Measurements from ENCODE around the gene DDRGK1. TPM values are rescaled to one million over a fixed set of nuclear protein-coding genes. Genes with fewer than 3 reads are reported as not detected.

DDRGK1 gene
- total and polyA plus RNA-seq, 2 of the 4 experiments (the other 2 are of a cell fraction): 12.2 to 29.6 TPM

- H4K91ac ChIP-seq (ENCODE audit: insufficient read depth, low read depth, low read length): no peak overlapping the region
- in situ Hi-C loops (cut with MboI; ENCODE audit: low sequenced_read_pairs): no loop called here
- H2BK120ac ChIP-seq (ENCODE audit: low read depth, low read length): no peak overlapping the region
These were observed 43.0 kb downstream of the DDRGK1 start for GRCh38 chr20:3161316-3162079.

More at GRCh38 chr20:3161316-3162079, 43.0 kb downstream of the DDRGK1 start:
- no peak overlapping the region for H2AK5ac ChIP-seq (ENCODE audit: low read depth, low read length)
- H3K14ac ChIP-seq (replicated peaks; ENCODE audit: low read depth, low read length): no peak overlapping the region
- no peak overlapping the region for H3K4me2 ChIP-seq (ENCODE audit: low read depth, low read length)
- H2BK15ac ChIP-seq (ENCODE audit: low read depth, low read length): no peak overlapping the region
- POLR2A ChIA-PET (ENCODE audit: unreplicated experiment): no interaction called here
- H3K4me1 ChIP-seq (ENCODE audit: control insufficient read depth, insufficient read depth, low read length): peaks cover 7% of the 10 kb centered on the region
- H2AK9ac ChIP-seq (replicated peaks; ENCODE audit: low read depth, low read length, poor library complexity): no peak overlapping the region
- no peak overlapping the region for H3K4ac ChIP-seq (ENCODE audit: low read depth, low read length)
- no peak overlapping the region for H4K8ac ChIP-seq (ENCODE audit: low read depth in 2 of 2, low read length in 2 of 2)
- peaks cover 8% of the 10 kb centered on the region; the same call in 1 of the 2 replicates for H3K9me1 ChIP-seq (ENCODE audit: insufficient read depth, low read length)
- H3K4me3 ChIP-seq (ENCODE audit: insufficient read depth, low read depth, low read length): no peak overlapping the region
- no peak for TF ChIP-seq RAD21 (IDR thresholded peaks at IDR 0.05; ENCODE audit: low read length)
- no peak for TF ChIP-seq ELK1 (IDR thresholded peaks at IDR 0.05; ENCODE audit: borderline replicate concordance, low read depth, low read length)
- TF ChIP-seq FOS (IDR thresholded peaks at IDR 0.05; ENCODE audit: low read depth, low read length): no peak
- TF ChIP-seq, protein P1, sequence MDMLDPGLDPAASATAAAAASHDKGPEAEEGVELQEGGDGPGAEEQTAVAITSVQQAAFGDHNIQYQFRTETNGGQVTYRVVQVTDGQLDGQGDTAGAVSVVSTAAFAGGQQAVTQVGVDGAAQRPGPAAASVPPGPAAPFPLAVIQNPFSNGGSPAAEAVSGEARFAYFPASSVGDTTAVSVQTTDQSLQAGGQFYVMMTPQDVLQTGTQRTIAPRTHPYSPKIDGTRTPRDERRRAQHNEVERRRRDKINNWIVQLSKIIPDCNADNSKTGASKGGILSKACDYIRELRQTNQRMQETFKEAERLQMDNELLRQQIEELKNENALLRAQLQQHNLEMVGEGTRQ (IDR thresholded peaks at IDR 0.05; ENCODE audit: low read depth, low read length): no peak
- no peak for TF ChIP-seq SMC3 (IDR thresholded peaks at IDR 0.05; ENCODE audit: low read depth, low read length)
- H2AFZ ChIP-seq (replicated peaks; ENCODE audit: low read length, poor library complexity): peak overlapping the region; percentile 64
- H3K23ac ChIP-seq (ENCODE audit: low read depth, low read length): no peak overlapping the region
- intact Hi-C loops (cut with micrococcal nuclease) (no loop called here), dilution Hi-C loops (cut with HindIII; ENCODE audit: low sequenced_read_pairs, unreplicated experiment) (no loop called here)
- no TSS peak for BruUV-seq (replicated peaks)
- no peak overlapping the region for H4K5ac ChIP-seq (ENCODE audit: low read depth, low read length)
- no peak overlapping the region for H2BK5ac ChIP-seq (ENCODE audit: low read depth, low read length, poor library complexity, severe bottlenecking)
- H3K56ac ChIP-seq (ENCODE audit: extremely low read depth, insufficient read depth, low read length): no peak overlapping the region
- no peaks in the 10 kb centered on the region for H3K36me3 ChIP-seq (ENCODE audit: control insufficient read depth, insufficient read depth, low read length)
- ATAC-seq (ENCODE audit: low read depth) (no peak), DNase-seq (no peak)
- H3K18ac ChIP-seq (ENCODE audit: low read depth, low read length): no peak overlapping the region
- H3K27me3 ChIP-seq (ENCODE audit: control insufficient read depth, insufficient read depth, low read length): no peaks in the 10 kb centered on the region
- no peaks in the 10 kb centered on the region for H3K9me3 ChIP-seq (ENCODE audit: control insufficient read depth, insufficient read depth, low read length)
- CTCF ChIA-PET: interaction anchor here (0.5 kb wide), 1 partner anchor 13 kb away, joined by 3 read pairs; no protein-coding TSS in a partner anchor
- no peak overlapping the region for H3K27ac ChIP-seq (ENCODE audit: insufficient read depth, low read length)
- no peak overlapping the region for H2BK20ac ChIP-seq (ENCODE audit: low read depth, low read length)
- H3K79me1 ChIP-seq (ENCODE audit: low read depth in 1 of 2, low read length in 2 of 2): peaks cover 0 to 18% of the 10 kb centered on the region in 2 experiments; a peak in 2 of 4 replicates
- H3K9ac ChIP-seq (ENCODE audit: low read depth, low read length): no peak overlapping the region
- H4K20me1 ChIP-seq (ENCODE audit: insufficient read depth, low read length): peaks cover 28% of the 10 kb centered on the region
- WGBS, 2 experiments (ENCODE audit: extremely low coverage in 2 of 2, insufficient read length in 1 of 2): 17% methylated on average over 1 of the region's 5 CpGs; no CpG with 5 or more reads in 1 of the 2 experiments

Measured in IMR-90 (cell line).